ENCODE data around the gene MUC13.

- no peak for TF ChIP-seq CTCF (IDR thresholded peaks at IDR 0.05)
- TF ChIP-seq ZFX (IDR thresholded peaks at IDR 0.05; ENCODE audit: borderline replicate concordance): no peak
Measured at GRCh38 chr3:124960105-124960504, 25.6 kb upstream of the MUC13 start.
